Prostate gland (tissue), 2 donors: Measurements from ENCODE around the gene ZNF516.

Experiments used
- POLR2AphosphoS5 ChIP-seq: sonication (generic); formaldehyde crosslinking; IDR thresholded peaks from one replicate; pipeline ENCODE4 v1.6.1; 2017; ENCODE audit warnings: antibody characterized with exemption
- TF ChIP-seq, protein P1 (sequence below), 4 experiments: fragments of 200-600 bp in 2 of 4; fragments of 450-650 bp in 2 of 4; sonication (generic) in 2 of 4; IDR thresholded peaks; 1 replicate in 3 of 4; 2 replicates in 1 of 4; pipeline ENCODE4 v1.5.1; 2016 to 2019; ENCODE audit warnings: antibody characterized with exemption in 4 of 4, mild to moderate bottlenecking in 2 of 4, moderate library complexity in 2 of 4

GRCh38 chr18:76426737-76427305, 68.2 kb downstream of the ZNF516 start:
- TF ChIP-seq, protein P1, sequence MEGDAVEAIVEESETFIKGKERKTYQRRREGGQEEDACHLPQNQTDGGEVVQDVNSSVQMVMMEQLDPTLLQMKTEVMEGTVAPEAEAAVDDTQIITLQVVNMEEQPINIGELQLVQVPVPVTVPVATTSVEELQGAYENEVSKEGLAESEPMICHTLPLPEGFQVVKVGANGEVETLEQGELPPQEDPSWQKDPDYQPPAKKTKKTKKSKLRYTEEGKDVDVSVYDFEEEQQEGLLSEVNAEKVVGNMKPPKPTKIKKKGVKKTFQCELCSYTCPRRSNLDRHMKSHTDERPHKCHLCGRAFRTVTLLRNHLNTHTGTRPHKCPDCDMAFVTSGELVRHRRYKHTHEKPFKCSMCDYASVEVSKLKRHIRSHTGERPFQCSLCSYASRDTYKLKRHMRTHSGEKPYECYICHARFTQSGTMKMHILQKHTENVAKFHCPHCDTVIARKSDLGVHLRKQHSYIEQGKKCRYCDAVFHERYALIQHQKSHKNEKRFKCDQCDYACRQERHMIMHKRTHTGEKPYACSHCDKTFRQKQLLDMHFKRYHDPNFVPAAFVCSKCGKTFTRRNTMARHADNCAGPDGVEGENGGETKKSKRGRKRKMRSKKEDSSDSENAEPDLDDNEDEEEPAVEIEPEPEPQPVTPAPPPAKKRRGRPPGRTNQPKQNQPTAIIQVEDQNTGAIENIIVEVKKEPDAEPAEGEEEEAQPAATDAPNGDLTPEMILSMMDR (IDR thresholded peaks at IDR 0.05) = peak in 3 of 4 experiments; percentile 62 to 70 (median 62)
- no peak for TF ChIP-seq POLR2AphosphoS5
